Stimulated activated CD8-positive, alpha-beta memory T cell treated with anti-CD3 and anti-CD28 coated beads, Interleukin-4, amount 100 ng/mL, for 24 hours (primary cell): ENCODE measurements around the gene NXPH2.
A peak's percentile ranks its signal among the peaks of the same experiment; 100 is the strongest.

Experiments used
- DNase-seq: peaks from one replicate; pipeline ENCODE4 v3.0.0-alpha.2; 2020; ENCODE audit warnings: low read depth

NXPH2 gene

DNA sequence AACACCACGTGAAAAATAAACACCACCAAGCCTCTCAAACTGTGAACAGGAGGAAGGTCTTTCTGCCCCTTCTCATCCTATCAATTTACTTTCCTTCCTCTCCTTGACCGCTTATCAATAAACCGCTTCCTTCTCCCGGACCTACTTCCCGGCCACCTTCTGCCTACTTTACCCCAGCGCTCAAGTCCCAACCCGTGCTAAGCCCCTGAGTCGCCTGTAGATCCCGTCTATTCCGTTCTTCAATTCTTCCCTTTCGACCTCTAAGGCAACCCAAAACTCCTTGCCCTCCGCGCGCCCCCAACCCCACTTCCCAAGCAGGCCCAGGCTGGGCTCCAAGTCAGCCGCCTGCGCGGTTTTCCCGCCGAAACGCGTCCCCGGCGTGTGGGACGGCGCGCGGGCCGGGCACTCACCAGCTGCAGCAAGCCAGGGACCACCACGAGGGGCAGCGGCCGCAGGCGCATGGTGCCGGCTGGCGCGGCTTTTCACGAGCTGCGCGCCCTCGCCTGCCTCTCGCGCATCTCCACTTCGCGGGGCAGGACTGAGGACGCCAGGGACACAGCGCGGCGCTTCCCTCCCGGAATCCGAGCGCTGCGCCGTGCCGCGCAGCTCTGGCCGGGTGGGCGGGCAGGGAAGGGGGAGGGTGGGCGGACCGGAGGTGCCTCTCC lies at the start of gene NXPH2:
NXPH2 (minus strand) TSS at position 610 of the 665 bp plus-strand sequence; CDS start at position 461, 149 bp downstream.
- DNase-seq, result no peak

DNA sequence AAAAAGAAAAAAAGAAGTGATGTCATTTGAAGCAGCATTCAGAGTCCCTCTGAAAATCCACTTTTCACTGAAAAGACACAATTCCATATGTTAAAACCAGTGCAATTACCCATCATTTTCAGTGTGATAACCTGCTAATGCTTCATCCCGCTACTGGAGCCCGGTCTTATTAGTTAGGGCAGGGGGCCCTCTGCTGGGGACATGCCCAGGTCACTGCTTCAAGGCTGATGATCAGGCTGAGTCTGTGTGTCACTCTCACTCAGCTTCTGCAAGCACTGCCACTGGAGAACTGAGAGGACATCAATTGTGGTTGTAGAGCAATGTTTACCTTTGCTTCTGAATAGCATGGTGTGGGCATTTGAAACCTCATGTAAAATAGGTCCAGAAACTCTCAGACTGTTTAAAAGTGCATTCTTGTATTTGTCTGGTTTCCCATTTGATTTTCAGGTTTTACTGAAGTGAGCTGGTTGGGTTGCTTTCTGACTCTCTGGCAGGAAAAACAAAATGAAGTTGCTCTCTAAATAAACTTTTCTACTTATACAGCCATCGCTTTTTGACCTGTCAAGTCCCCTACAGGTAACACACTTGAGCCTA lies 49.2 kb upstream of the NXPH2 start:
- peak; percentile 6 for DNase-seq

DNA sequence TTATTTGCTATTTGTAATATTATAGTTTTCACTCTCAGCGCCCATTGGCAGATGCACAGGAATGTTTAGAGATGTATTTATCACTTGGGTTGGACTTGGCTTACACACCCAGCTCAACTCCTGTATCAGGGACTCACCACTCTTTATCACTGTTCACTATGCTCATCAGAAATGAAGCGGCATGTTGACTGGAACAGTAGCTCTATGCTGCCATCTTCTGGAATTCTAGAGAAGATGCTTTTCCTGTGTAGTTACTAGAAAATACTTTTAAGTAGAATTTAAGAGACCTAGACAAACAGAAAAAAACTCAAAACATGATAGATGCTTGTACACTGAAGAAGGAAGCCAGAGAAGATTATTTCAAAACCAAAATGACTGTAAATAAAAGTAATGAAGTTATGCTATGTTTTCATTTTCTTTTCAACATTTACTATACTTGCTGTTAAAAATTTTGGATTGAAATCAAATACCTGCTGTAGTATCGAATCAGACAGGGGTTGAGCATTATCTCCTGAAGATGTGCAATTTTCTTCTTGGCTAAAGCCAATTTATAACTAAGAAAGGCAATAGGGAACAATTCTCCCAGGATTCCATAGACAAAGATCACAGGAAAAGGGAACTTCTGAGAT lies 47.4 kb upstream of the NXPH2 start:
- no peak for DNase-seq

DNA sequence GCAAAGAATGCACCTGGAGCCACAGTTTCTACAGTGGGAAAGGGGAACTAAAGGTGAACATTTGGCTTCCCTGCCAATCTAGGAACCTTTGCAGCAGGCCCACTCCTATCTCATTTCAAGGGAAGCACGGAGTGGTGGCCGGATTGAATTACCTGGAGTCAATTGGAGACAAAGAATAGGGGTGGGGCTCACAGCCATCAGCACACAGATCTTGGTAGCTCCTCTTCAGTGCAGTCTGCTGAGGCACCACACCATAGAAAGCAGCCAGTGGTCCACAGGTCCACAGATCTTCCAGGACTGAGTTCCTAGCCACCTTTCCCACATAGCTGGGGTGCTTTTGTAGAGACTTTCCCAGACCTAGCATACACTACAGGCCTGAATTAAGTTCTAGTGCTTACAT lies 43.5 kb upstream of the NXPH2 start:
- no peak for DNase-seq

DNA sequence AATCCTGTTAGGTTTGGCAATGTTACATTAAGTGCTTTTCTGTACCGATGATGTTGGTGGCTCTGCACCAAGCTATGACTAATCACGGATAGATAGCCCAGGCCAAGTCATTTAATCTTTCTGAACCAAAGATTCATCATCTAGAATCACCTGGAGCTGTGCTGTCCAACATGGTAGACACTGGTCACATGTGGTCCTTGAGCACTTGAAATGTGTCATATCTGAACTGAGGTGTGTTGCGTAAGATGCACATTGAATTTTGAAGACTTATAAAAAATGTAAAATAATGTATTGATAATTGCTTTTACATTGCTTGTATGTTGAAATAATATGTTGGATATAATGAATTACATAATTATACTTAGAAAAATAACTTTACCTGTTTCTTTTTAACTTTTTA lies 39.8 kb upstream of the NXPH2 start:
- no peak for DNase-seq

DNA sequence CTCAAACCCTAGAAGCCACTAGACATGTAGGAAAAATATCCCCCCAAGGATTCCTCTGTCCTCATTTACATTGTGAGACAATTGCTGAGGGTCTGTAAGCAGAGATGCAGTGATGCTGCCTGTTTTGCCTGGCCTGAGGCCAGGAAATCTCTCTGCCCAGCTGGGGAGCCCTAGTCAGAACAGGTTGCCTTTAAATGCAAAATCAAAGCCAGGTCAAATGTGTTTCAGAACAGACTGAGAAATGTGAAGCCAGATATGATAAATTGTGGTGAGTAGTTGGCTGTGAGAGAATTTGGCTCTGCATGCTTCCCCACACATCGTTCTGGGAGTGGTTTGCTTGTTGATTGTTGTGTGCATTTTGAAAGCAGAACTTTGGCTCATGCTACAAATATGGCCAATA lies 38.4 kb upstream of the NXPH2 start:
- DNase-seq, result no peak

DNA sequence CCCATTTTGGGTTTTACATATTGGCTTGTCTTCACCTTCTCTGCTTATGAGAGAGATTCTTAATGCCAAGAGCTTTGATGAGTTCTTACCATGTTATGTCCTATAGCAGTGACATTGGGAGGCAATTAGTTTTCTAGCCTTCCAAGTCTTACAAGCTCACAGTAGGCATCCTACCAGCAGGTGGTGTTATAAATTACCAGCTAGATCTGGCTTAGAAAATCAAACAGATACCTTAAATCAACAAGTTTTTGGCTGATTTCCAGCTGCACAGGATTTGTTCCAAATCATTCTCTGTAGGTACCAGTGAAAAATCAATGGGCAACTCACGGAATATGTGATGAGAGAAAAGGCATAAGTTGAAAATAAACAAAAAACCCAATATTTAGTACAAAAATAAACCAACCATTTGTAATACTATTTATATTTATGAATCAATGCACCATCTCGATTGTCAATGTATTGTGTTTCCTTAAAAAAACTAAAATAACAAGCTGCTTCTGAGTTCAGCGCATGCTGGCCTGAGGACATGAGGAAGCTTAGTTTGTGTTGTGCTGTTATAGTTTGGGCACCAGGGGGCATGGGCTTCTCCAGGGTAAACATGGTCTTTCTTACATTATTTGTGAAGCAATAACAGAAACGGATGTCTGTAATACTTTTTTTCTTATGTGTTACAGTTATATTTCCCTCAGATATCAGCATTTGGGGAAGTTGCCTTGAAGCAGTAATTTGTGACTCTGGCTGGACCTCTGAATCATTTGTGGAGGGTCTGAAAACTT lies 34.1 kb upstream of the NXPH2 start:
- no peak for DNase-seq

DNA sequence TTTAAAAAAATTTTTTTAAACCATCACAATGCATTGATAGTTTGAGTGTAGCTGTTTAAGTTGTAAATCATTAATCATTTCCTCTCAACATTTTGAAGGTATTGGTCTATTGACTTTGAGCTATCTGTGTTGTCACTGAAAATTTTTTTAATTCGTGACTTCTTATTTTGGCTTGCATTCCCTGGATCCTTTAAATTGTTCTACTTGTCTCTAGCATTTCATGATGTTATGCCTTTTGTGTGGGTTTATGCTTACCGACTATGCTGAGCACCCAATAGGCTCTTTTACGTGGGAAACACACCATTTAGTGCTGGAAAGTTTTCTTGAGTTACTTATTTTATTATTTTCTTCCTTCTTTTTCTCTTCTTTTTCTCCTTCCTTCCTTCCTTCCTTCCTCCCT lies 31.2 kb upstream of the NXPH2 start:
- DNase-seq, result no peak

DNA sequence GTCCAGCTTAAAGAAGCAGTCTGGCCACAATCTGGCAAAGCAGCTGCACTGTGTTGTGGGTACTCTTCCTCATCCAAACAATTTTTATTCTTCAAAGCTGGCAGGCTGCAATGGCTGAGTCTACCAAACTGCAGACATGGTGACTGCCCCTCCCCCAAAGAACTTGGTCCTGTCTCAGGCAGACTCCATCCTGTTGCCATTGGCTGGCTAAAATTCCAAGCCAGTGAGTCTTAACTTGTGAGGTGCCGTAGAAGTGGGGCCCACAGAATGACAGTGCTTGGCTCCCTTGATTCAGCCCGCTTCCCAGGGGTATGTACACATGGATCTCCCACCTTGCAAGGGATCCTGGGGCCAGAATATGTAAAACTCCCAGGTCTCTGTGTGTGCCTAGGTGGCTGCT lies 14.5 kb upstream of the NXPH2 start:
- DNase-seq, result no peak

DNA sequence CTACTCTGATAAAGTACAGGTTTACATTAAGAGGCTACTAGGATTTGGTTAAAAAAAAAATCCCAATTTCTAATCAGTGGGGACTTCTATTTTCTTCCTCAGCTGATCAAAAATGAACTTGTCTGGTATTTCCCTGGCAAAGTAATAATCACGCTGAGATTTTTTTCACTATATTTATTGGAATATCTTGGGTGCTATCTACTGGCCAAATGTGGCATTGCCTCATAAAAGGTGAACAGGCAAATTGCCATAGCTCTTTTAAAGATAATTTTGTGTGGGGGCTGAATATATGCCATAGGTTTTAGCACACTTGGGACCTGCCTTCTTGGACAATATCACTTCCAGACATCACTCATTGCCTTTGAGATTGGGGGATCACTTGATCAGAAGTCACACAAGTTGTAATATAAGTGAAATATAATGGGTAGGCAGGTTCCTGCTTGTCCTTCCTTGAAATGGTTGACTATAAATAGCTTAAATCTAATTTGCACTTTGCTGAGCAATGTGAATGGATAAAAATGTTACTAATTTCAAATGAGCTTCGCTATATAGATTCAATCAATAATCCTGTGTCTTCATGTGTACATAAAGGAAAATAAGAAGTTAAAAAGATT lies 7.0 kb upstream of the NXPH2 start:
- no peak for DNase-seq

DNA sequence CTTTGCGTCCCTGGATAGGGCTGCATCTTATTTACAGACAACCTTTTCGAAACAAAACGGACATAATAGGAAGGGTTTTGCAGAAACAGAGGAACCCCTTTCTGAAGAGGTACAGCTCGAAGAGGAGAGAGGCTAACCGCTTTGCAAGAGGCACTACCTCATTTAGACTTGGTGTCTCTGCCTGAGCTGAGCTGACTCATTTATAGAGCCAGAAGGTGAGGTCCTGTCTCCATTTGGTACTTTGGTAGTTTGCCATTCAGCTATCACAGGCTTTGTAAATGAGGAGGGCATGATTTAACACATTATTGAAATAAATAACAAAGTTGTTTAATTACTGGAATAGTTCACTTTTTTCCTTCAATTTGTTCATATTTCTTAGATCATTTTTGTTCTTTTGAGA lies 2.2 kb upstream of the NXPH2 start:
- no peak for DNase-seq

DNA sequence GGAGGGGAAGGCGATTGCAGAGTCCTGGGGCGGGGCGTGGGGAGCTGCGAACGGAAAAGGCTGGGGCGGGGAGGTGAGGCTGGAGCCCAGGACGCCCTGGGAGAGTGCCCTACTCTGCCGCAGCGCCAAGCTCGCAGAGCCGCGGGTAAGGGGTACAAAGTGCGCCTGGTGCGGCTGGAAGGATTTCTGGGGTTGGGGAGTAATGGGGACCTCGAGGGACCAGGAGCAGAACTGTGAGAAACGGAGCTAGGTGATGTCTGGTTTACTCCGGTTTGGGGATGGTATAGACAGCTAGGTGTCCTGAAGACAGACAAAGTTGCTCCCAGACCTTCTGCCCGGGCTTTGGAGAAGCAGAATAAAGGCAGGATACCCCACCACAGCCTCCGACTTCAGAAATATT lies 718 bp upstream of the NXPH2 start:
- DNase-seq, result no peak

DNA sequence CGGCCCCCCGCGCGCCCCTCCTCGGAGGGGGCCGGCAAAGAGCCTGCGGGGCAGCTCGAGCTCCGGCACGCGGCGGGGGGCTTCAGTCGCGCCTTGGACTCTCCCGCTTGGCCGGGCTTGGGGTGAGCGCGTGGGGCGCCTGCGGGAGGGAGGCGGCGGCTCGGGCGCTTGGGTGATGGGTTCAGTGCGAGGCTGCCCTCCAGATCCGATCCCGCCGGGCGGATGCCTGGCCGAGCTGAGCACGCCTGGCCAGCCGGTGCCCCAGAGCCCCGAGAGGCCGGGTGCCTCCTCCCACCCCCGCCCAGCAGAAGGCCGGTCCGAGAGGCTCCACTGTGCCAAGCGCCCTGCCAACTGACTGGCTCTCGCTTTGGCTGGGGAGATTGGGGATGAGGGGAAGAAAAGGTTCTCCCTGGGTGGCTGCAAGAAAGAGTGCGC lies 273 bp upstream of the NXPH2 start:
- no peak for DNase-seq

DNA sequence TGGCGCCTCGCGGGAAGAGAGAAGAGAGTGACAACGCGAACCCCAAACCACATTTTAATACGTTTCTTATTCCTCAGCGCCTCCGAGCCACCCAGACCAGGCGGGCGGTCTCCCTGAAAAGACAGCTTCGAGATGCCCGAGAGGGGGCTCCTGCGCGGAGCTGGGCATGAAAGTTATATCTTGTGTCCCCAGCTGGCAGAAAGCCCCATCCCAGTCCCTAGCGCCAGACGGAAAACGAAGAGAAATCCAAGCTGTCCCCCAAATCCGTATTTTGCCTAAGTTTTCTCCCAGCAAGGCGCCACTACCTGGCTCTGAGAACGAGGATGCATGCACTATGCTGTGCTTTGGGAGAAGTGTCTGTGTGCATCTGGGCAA lies 797 bp downstream of the NXPH2 start:
- no peak for DNase-seq

DNA sequence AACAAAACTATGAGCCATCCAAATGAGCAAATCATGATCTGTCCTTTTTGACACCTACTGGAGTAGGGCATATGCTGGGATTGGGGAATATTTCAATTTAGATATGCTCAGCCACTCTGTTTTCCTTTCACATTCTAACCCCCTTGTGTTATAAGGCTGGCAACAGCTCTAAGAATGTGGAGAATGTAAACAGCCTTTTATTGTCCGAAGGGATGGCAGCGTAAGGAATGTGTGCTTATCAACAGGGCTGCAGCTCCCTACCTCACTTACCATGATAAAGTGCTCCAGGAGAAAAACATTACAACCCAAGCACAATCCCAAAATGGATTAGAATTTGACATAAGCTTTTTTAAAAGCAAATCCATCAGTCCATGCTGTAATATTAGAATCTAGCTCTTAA lies 2.2 kb downstream of the NXPH2 start:
- DNase-seq, result no peak

DNA sequence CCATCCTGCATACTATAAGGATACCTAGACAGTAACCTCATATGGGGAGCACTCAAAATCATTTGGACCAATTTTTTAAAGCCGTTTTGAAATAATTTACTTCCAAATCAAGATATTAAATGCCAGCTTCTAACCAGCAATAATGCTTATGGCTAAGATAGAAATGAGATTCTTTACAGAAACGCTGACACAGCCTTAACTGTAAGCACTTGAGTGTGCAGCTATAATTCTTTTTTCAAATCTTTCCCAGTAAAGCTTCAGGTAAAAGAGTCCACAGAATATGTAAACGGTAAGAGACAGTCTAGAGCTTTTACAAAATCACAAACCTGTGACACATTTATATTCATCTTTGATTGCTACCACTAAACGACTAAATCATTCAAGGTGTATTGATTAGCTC lies 4.5 kb downstream of the NXPH2 start:
- DNase-seq, result no peak

DNA sequence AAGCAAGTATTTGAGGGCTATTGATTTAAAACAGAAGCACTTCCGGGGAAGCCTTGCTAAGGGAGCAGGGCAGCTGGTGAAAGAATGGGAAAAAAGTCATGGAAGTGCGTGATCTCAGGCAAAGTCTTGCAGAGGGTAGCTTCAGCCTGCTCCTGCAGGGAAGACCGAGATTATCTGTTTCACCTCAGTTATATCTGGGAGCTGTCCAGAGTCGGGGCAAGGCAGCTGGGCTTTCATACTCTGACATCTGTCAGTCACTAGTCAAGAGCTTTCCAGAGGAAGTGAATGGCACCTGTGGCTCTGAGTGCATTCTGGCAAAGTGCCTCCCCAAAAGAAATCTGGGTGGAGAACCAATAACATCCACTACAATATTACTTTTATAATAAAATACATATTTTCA lies 8.7 kb downstream of the NXPH2 start:
- no peak for DNase-seq

DNA sequence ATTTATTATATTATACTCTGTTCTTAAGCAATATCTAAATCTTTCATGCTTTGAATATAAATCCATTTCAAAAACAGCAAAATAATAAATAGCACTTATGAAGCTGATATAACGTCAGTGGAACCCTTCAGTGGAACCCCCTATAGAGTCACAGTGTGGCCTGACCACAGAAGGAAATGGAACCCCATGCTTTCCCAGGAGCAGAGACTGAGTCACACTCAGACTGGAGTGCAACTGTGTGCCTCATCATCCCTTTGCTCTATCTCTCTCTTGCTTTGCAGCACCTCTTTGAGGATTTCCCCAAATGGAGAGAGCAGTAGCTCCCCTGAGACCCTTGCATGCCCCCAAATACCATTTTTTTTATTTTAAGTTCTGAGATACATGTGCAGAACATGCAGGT lies 13.1 kb downstream of the NXPH2 start:
- no peak for DNase-seq

DNA sequence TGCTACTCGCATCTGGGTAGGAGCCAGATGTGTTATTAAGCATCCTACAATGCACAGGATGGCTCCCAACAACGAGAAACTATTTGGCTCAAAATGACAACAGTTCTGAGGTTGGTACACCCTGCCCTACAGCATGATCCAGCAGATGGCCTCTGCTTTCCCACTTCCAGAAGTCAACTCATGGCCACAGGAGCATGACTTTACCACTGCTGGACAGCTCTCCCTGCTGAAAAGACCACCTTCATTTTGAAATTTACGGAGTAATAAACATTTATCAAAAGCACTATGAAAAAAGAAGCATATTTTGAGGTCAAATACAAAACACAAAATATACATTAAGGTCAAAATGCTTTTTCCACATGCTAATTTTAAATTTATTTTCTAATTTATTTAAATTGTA lies 13.7 kb downstream of the NXPH2 start:
- no peak for DNase-seq

DNA sequence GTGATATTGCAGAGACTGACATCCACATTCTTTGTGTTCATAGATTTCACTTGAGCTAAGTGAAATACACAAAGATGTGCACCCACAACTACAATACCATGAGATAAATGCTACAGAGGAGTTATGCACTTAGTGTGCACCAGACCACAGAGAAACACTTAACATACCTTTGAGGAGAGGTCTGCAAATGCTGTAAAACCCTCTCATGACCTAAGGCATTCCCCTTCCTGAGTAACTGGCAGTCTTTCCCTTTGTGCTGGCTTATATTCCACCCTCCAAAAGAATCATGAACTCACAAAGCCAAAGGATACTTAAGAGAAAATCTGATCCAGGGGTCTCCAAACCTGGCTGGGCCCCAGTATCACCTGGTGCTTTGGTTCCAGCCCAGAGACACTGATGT lies 16.2 kb downstream of the NXPH2 start:
- no peak for DNase-seq

DNA sequence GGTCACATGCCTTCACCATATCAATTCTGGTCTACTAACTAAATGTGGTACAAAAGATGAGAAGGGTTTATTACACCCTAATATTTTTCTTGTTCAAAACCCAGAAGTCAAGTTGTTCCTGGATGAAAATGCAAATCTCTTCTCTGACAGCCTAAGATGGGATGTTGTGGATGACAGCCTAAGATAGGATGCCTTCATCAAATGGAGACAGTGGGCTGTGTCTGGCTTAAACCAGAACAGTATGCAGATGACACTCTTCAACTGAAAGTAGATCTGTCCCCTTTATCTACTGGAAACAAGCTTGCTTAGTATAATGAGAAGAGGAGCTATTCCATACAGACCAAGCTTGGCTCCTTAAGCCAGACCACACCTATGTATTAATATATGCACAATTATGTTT lies 17.7 kb downstream of the NXPH2 start:
- no peak for DNase-seq

DNA sequence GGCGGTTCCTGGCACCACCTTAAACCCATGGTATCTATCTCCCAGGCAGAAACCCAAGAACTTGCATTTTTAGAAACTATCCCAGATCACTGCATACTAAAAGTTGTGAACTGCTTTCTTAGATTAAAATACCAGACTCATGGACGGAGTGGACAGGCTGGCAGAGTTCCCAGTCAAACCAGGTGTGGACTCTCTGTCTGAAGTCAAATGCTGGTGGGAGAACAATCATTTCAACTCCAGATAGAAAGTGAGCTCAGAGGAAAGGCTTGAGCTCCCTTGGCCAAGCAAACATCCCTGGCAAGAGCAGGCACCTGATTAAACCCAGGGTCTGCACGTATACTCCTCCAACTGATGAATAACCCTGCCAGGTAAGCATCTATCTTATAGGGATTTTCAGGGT lies 19.5 kb downstream of the NXPH2 start:
- DNase-seq, result no peak

DNA sequence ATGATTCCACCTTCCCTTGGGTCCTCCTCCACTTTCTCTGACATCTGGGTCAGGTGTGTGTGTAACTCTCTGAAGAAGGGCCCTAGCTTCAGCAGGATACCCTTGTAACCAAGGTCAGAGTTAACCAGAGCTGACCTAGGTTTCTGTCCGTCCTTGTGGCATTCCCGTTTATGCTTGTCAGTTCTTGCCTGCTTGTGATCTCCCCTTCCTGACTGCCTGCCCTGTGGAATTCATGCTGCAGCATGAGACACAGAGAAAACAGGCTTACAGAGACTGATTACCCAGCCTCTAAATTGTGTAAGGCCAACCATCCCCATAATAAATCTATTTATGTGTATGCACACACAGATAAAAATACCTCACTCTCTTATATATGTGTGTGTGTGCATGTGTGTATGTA lies 22.8 kb downstream of the NXPH2 start:
- DNase-seq, result no peak
